Measurements from ENCODE around the gene HSP90B1. TPM values are rescaled to one million over a fixed set of nuclear protein-coding genes. Genes with fewer than 3 reads are reported as not detected.

Gene HSP90B1
- total RNA-seq, 1 donor from 2014 or later, result 666 TPM

DNA sequence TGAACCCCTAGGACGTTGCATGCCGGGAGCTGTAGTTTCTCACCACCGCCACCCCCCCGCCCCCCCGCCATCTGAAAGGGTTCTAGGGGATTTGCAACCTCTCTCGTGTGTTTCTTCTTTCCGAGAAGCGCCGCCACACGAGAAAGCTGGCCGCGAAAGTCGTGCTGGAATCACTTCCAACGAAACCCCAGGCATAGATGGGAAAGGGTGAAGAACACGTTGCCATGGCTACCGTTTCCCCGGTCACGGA, 501 bp upstream of the HSP90B1 start:
- ATAC-seq, result no peak
- peaks cover 43% of the 10 kb centered on the region for H3K4me1 ChIP-seq
- H3K4me3 ChIP-seq, result peak overlapping the region; percentile 85

DNA sequence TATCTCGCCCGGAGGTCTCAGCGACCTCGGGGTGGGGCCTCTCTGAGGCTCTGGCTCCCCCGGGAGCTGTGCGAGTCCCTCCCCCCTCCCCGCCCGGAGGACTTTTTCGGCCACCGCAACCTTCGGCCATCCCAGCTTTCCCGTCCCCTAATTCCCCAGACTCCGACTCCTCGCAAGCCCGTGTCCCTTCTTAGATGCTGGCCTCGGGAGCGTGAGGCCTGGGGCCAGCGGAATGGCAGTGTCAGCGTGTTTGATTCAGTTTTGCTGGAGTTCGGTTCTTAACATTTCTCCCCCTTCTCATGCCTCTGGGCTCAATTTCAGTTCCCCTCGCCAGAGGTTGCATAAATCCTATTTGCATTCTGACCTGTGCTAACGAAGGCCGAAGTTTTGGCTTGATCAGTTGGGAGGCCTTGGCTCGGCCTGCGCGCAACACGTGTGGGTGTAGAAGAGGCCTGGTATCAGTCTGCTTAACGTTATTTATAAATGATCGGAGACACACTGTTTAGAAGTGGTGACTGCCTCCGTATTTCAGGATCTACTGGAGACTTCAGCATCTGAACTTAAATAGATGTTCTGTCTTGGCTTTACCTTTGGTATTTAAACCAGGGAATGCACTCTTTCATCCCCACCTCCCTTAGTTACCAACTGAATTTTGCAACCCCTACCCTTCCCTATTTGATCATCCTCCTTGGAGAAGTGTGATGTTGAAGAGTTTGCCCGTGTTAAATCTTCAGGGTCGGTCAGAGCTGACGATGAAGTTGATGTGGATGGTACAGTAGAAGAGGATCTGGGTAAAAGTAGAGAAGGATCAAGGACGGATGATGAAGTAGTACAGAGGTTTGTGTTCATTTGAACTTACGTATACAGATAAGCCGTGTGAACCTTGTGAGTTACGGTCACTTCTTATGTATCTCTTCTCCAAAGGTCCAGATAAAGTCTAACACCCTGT, 851 bp downstream of the HSP90B1 start:
- H3K27ac ChIP-seq, result peak overlapping the region; percentile 98

More for the DNA sequence above, 501 bp upstream of the HSP90B1 start:
- peak overlapping the region; percentile 98 for H3K27ac ChIP-seq
- no peaks in the 10 kb centered on the region for H3K9me3 ChIP-seq
- intact Hi-C loops (cut with DNase I), result no loop called here
- H3K36me3 ChIP-seq, result peaks cover 28% of the 10 kb centered on the region
- H3K27me3 ChIP-seq (ENCODE audit: low read depth), result no peaks in the 10 kb centered on the region
- TF ChIP-seq, protein P1, sequence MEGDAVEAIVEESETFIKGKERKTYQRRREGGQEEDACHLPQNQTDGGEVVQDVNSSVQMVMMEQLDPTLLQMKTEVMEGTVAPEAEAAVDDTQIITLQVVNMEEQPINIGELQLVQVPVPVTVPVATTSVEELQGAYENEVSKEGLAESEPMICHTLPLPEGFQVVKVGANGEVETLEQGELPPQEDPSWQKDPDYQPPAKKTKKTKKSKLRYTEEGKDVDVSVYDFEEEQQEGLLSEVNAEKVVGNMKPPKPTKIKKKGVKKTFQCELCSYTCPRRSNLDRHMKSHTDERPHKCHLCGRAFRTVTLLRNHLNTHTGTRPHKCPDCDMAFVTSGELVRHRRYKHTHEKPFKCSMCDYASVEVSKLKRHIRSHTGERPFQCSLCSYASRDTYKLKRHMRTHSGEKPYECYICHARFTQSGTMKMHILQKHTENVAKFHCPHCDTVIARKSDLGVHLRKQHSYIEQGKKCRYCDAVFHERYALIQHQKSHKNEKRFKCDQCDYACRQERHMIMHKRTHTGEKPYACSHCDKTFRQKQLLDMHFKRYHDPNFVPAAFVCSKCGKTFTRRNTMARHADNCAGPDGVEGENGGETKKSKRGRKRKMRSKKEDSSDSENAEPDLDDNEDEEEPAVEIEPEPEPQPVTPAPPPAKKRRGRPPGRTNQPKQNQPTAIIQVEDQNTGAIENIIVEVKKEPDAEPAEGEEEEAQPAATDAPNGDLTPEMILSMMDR (IDR thresholded peaks at IDR 0.05), result no peak
- no peak for DNase-seq

DNA sequence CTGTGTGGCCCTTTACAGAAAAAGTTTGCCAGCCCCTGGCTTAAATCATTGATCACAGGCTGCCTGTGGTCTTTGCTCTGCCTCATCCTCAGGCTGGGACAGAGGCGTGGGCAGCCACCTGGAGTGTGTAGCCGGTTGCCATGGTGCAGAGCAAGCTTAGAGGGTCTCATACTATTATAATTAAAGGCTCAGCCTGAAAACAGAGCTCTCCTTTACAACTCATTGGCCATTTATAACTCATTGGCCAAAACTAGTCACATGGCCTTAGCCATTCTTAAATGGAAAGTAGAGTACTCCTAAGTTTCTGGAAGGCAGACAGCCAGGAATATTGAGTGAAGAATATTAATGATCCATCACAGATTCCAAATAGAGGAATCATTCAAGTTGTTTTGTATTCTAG, 3.0 kb downstream of the HSP90B1 start:
- ATAC-seq (no peak), DNase-seq (no peak)
- intact Hi-C loops (cut with DNase I), result no loop called here
- peak overlapping the region; percentile 85 for H3K4me3 ChIP-seq
- no peaks in the 10 kb centered on the region for H3K27me3 ChIP-seq (ENCODE audit: low read depth)
- H3K4me1 ChIP-seq, result peaks cover 56% of the 10 kb centered on the region
- H3K36me3 ChIP-seq, result peaks cover 63% of the 10 kb centered on the region
- TF ChIP-seq, protein P1 (IDR thresholded peaks at IDR 0.05), result no peak
- H3K27ac ChIP-seq, result no peak overlapping the region
- H3K9me3 ChIP-seq, result no peaks in the 10 kb centered on the region

More for the DNA sequence above, 851 bp downstream of the HSP90B1 start:
- ATAC-seq (peak; percentile 2 to 19), DNase-seq (peak; percentile 52)
- H3K27me3 ChIP-seq (ENCODE audit: low read depth), result no peaks in the 10 kb centered on the region
- TF ChIP-seq, protein P1 (IDR thresholded peaks at IDR 0.05), result no peak
- peak overlapping the region; percentile 85 for H3K4me3 ChIP-seq
- intact Hi-C loops (cut with DNase I), result no loop called here
- no peaks in the 10 kb centered on the region for H3K9me3 ChIP-seq
- H3K4me1 ChIP-seq, result peaks cover 56% of the 10 kb centered on the region
- peaks cover 42% of the 10 kb centered on the region for H3K36me3 ChIP-seq

DNA sequence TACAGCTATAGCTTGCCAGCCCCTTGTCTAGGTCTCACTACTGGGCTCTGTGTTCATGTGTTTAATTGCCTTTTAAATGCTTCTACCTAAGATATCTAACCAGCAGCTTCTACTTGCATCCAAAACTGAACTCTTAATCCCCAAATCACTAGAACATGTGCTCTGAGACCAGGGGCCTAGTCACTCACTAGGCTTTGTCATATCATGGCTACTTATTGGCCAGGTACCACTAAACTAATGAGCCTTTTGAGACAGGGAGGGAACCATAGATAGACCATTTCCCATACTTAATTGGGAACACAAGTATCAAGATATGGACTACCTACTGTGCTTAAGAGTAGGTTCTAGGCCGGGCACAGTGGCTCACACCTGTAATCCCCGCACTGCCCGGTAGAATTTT, 6.5 kb downstream of the HSP90B1 start:
- DNase-seq (no peak), ATAC-seq (no peak)
- no peak overlapping the region for H3K4me3 ChIP-seq
- intact Hi-C loops (cut with DNase I), result no loop called here
- TF ChIP-seq, protein P1 (IDR thresholded peaks at IDR 0.05), result no peak
- H3K4me1 ChIP-seq, result peaks cover 46% of the 10 kb centered on the region
- H3K27me3 ChIP-seq (ENCODE audit: low read depth), result no peaks in the 10 kb centered on the region
- no peak overlapping the region for H3K27ac ChIP-seq
- peaks cover 98% of the 10 kb centered on the region for H3K36me3 ChIP-seq
- H3K9me3 ChIP-seq, result no peaks in the 10 kb centered on the region

DNA sequence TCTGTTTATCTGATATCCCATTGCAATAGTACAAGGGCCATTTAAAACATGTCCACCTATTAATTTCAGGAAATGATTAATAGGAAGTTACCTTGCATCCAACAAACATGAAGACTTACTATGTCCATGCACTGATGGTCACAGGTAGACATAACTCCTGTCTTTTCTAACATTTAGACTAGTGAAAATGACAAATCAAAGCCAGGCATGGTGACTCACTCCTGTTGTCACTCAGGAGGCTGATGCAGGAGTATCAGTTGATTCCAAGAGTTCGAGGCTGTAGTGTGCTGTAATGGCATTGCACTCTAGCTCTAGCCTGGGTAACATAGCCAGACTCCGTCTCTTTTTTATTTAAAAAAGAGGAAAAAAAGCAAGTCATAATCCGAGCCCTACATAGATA, 14.8 kb downstream of the HSP90B1 start:
- no peak for DNase-seq
- Histone ChIP-seq H3K9me3 (no peaks in the 10 kb centered on the region), H3K27ac (no peak overlapping the region), H3K4me1 (no peaks in the 10 kb centered on the region), H3K4me3 (no peak overlapping the region), H3K36me3 (peaks cover 100% of the 10 kb centered on the region), H3K27me3 (ENCODE audit: low read depth) (no peaks in the 10 kb centered on the region)
- no peak for ATAC-seq
- intact Hi-C loops (cut with DNase I), result no loop called here
- TF ChIP-seq, protein P1 (IDR thresholded peaks at IDR 0.05), result no peak
